ENCODE measurements around the gene REEP1.
"Not testable (repeated sequence)": the region's sequence is repeated elsewhere in the genome, so short reads cannot be mapped to it uniquely, and the experiment has no call there.

REEP1 gene

GRCh38 chr2:86345783-86346370, 8.5 kb upstream of the REEP1 start:
- not testable (repeated sequence) for DNase-seq

GRCh38 chr2:86344404-86344803, 7.0 kb upstream of the REEP1 start:
- no peak for DNase-seq

DNA sequence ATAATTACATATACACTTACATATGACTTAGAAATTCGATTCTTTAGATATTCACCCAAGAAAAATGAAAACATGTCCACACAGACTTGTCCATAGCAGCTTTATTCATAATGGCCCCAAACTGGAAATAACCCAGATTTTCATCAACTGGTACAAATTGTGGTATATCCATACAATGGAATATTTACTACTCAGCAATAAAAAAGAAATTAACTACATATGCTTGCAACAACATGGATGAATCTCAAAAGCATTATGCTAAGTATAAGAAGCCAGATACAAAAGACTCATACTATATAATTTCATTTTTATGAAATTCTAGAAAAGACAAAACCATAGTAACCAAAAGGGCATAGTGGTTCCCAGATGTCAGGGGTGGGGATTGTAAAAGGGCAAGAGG, 5.1 kb upstream of the REEP1 start:
- no peak for DNase-seq

- no peak for DNase-seq
Observed at GRCh38 chr2:86341470-86341869, 4.0 kb upstream of the REEP1 start.

GRCh38 chr2:86338778-86339295, 1.4 kb upstream of the REEP1 start:
- DNase-seq, result no peak

GRCh38 chr2:86336675-86337243, 667 bp downstream of the REEP1 start:
- DNase-seq, result peak; percentile 47 to 67 (median 58)

- DNase-seq, result no peak
Observed at GRCh38 chr2:86335865-86336674, 1.4 kb downstream of the REEP1 start.

GRCh38 chr2:86333378-86333777, 4.0 kb downstream of the REEP1 start:
- DNase-seq, result no peak

DNA sequence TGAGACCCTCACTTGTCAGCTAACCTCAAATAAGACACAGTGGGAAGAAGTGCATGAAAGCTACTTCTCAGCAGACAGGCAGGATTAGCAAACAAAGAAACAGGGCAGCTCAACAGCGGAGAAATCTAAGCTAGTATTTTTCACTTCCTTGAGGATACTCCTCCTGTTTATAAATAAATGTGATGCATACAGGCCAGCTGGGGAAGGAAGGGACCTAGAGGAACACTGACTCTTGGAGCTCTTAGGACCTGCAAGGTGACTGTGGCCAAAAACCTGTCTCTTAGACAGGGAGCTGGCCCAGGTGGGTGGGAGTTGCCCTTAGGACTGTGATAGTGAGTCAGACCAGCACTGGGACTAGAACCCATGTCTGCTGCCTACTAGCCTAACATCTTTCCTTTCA, 4.8 kb downstream of the REEP1 start:
- no peak for DNase-seq

GRCh38 chr2:86331384-86331783, 6.0 kb downstream of the REEP1 start:
- no peak for DNase-seq

GRCh38 chr2:86330001-86330400, 7.4 kb downstream of the REEP1 start:
- DNase-seq, result peak in 2 of 4 experiments; percentile 43 to 46

GRCh38 chr2:86323273-86324021, 14.0 kb downstream of the REEP1 start:
- DNase-seq, result no peak

DNA sequence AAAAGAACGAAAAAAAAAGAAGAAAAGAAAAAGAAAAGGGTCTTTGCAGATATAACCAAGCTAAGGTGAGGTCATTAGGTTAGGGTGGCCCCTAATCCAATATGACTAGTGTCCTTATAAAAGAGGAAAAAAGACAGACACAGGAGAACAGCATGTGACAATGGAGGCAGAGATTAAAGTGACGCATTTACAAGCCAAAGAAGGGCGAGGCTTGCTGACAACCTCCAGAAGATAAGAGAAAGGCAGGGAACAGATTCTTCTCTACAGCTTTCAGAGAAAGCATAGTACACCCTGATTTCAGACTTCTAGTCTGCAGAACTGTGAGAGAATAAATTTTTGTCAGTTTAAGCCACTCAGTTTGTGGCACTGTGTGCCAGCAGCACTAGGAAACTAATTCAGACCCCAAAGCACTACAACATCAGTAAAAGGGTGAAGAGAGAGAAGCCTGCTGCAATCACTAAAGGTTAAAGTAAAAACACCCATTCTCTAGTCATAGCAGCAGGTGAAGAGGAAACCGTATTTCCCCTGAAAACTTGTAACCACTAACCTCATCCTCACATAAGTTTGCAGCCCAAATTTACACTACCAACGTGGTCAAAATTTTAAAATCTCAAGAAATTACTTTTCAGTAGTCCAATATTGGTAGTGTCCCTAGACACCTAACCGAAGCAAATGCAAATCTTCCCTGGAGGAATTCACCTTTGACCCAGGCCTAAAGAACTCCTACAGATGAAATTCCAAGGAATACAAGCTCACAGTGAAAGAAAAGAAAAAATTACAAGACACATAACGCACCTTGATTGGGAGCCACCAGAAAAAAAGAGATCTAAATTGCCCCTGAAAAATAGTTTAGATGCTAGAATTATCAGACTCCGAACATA, 17.5 kb downstream of the REEP1 start:
- DNase-seq, result no peak

GRCh38 chr2:86315084-86315483, 22.3 kb downstream of the REEP1 start:
- no peak for DNase-seq

- no peak for DNase-seq
Observed at GRCh38 chr2:86314125-86314524, 23.3 kb downstream of the REEP1 start.

GRCh38 chr2:86313341-86313740, 24.1 kb downstream of the REEP1 start:
- DNase-seq, result no peak

DNA sequence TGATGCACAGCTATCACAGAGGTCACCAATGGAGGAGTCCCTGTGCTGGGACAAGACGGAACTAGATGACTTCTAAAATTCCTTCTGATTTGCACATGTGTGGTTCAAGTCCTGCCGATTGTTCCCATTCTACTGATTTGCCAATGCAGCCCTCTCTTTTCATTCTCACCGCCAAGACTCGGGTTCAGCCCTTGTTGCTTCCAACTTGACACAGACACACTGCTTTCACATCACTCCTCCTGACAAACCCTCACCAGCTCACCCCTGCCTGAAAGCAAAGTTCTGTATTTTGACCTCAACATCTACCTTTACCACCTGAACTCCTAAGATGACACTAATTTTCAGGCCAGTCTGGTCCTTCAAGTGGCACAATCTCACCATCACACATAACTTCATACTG, 25.5 kb downstream of the REEP1 start:
- DNase-seq, result no peak

- DNase-seq, result peak in 1 of 4 experiments; percentile 7
Observed at GRCh38 chr2:86309966-86310365, 27.5 kb downstream of the REEP1 start.

DNA sequence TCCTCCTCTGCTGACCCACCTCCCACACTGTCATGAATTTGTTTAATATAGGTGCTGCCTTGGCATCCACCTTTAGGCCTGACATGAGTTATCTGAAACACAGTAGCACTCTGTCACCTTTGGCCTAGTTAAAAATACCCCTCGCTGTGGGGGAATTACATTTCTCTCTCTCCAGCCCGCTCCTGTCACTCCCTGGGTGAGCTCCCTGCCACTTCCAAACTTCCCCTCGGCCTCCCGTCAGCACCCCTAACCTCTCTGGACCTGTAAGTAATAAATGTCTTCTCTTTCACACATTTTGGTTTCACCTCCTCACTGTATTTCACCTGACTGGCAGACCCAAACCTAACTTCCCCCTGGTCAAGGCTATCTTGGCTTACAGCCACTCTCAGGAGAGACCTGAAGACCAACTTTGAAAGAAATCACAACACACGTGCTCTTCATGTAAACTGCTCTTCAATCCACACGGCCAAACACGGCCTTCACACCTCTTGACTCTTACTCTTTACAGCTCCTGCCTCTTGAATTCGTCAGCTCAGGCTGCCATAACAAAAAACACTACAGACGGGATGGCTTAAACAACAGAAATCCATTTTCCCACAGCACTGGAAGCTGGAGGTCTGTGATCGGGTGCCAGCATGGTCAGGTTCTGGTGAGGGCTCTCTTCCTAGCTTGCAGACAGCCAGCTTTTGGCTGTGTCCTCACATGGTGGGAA, 28.3 kb downstream of the REEP1 start:
- no peak for DNase-seq

DNA sequence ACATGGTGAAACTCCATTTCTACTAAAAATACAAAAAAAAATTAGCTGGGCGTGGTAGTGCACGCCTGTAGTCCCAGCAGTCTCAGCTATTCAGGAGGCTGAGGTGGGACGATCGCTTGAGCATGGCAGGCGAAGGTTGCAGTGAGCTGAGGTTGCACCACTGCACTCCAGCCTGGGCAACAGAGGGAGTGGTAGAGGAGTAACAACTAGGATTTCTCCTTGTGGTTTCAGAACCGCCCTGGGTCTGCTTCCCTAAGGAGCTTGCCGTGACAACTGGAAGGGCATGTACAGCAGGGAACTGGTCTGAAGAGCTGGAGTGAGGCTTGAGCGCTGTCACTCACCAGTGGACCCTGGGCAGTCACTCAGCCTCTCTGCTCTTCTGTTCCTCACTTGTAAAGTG, 29.1 kb downstream of the REEP1 start:
- no peak for DNase-seq

- DNase-seq, result no peak
Observed at GRCh38 chr2:86307431-86307830, 30.0 kb downstream of the REEP1 start.
